NCI-H510A (cell line): ENCODE measurements around the gene TMEM135.
"Not testable (repeated sequence)": the region's sequence is repeated elsewhere in the genome, so short reads cannot be mapped to it uniquely, and the experiment has no call there.

Experiments used
- DNase-seq: peaks from one replicate; lab custom pipeline; 2025; lab: John Stamatoyannopoulos, UW

Gene TMEM135

GRCh38 chr11:87076874-87077429 is 39.2 kb downstream of the TMEM135 start:
- DNase-seq, result no peak

GRCh38 chr11:87081358-87081757 is 43.6 kb downstream of the TMEM135 start:
- no peak for DNase-seq

GRCh38 chr11:87082590-87082989 is 44.9 kb downstream of the TMEM135 start:
- DNase-seq, result no peak

GRCh38 chr11:87083029-87083428 is 45.3 kb downstream of the TMEM135 start:
- no peak for DNase-seq

GRCh38 chr11:87092159-87092558 is 54.4 kb downstream of the TMEM135 start:
- DNase-seq, result no peak

- no peak for DNase-seq
Observed at GRCh38 chr11:87092567-87092966, 54.8 kb downstream of the TMEM135 start.

- DNase-seq, result no peak
Observed at GRCh38 chr11:87097582-87097981, 59.8 kb downstream of the TMEM135 start.

GRCh38 chr11:87101956-87102580 is 64.3 kb downstream of the TMEM135 start:
- no peak for DNase-seq

- not testable (repeated sequence) for DNase-seq
Observed at GRCh38 chr11:87105826-87106225, 68.1 kb downstream of the TMEM135 start.

- not testable (repeated sequence) for DNase-seq
Observed at GRCh38 chr11:87107379-87107778, 69.6 kb downstream of the TMEM135 start.

GRCh38 chr11:87110443-87111131 is 72.9 kb downstream of the TMEM135 start:
- DNase-seq, result no peak

- DNase-seq, result no peak
Observed at GRCh38 chr11:87114093-87114492, 76.4 kb downstream of the TMEM135 start.

GRCh38 chr11:87116185-87116584 is 78.5 kb downstream of the TMEM135 start:
- DNase-seq, result no peak

- DNase-seq, result no peak
Observed at GRCh38 chr11:87120937-87121336, 83.2 kb downstream of the TMEM135 start.

GRCh38 chr11:87122852-87123251 is 85.1 kb downstream of the TMEM135 start:
- no peak for DNase-seq

GRCh38 chr11:87125257-87125656 is 87.5 kb downstream of the TMEM135 start:
- no peak for DNase-seq

GRCh38 chr11:87127101-87127500 is 89.4 kb downstream of the TMEM135 start:
- no peak for DNase-seq

GRCh38 chr11:87128372-87128771 is 90.6 kb downstream of the TMEM135 start:
- DNase-seq, result no peak

- no peak for DNase-seq
Observed at GRCh38 chr11:87134524-87135106, 96.9 kb downstream of the TMEM135 start.

- DNase-seq, result no peak
Observed at GRCh38 chr11:87136236-87136635, 98.5 kb downstream of the TMEM135 start.

GRCh38 chr11:87137711-87138110 is 100.0 kb downstream of the TMEM135 start:
- no peak for DNase-seq

- no peak for DNase-seq
Observed at GRCh38 chr11:87139475-87139874, 101.7 kb downstream of the TMEM135 start.

GRCh38 chr11:87141322-87141721 is 103.6 kb downstream of the TMEM135 start:
- DNase-seq, result no peak
